Upper lobe of right lung (tissue), 1 donor: ENCODE data around the gene ACCS. TPM values are rescaled to one million over a fixed set of nuclear protein-coding genes. Genes with fewer than 3 reads are reported as not detected.

Experiments used
- ATAC-seq: fragments of 200-7000 bp; cut with Tn5 transposase; one replicate; pipeline ENCODE4 v1.9.1; 2020; ENCODE audit warnings: mild to moderate bottlenecking, moderate library complexity
- DNase-seq: peaks from one replicate; pipeline ENCODE4 v3.0.0-alpha.2; 2020
- H3K27ac ChIP-seq: fragments of 200-600 bp; one replicate; pipeline ENCODE4 v1.8.0; 2022
- H3K27me3 ChIP-seq: fragments of 200-600 bp; one replicate; pipeline ENCODE4 v1.8.0; 2022; ENCODE audit warnings: mild to moderate bottlenecking
- H3K36me3 ChIP-seq: fragments of 200-600 bp; one replicate; pipeline ENCODE4 v1.8.0; 2022
- H3K4me1 ChIP-seq: fragments of 200-600 bp; one replicate; pipeline ENCODE4 v1.8.0; 2022
- H3K4me3 ChIP-seq: fragments of 200-600 bp; one replicate; pipeline ENCODE4 v1.8.0; 2022; ENCODE audit warnings: mild to moderate bottlenecking
- H3K9me3 ChIP-seq: fragments of 200-600 bp; one replicate; pipeline ENCODE4 v1.8.0; 2022
- CTCF ChIP-seq: fragments of 200-600 bp; IDR thresholded peaks from one replicate; pipeline ENCODE4 v1.8.0; 2022; ENCODE audit warnings: antibody characterized with exemption
- intact Hi-C: fragments of 100-400 bp; cut with DNase I; formaldehyde crosslinking; loops from one replicate; pipeline ENCODE4 v1.11.0; 2022
- long read RNA-seq: library from polyadenylated mRNA; unstranded; transcript quantifications from one replicate; pipeline ENCODE4 v2.0.0, GENCODE V29; 2021
- total RNA-seq: library from RNA; stranded (reverse); fragmentation: NEBNext Ultra II Directional; extraction: Animal tissue kit (Norgen Biotek cat#: 25700); gene quantifications from one replicate; pipeline ENCODE4 v1.2.1, GENCODE V29; 2021
- donor health status: DM: no; HTN: yes; CAD: no; lungs with severe emphysema.

The ACCS gene
- 32.2 TPM for total RNA-seq
- long read RNA-seq, partial matches to known transcripts, result 4 of 31 reads
- long read RNA-seq, other reads (novel, unspliced or antisense), result 25 of 31 reads

- ATAC-seq (peak; percentile 98), DNase-seq (peak; percentile 98)
- intact Hi-C loops, result no loop called here
- no peaks in the 10 kb centered on the region for H3K9me3 ChIP-seq
- H3K27ac ChIP-seq, result peak within 1 kb of the TSS; percentile 92
- peak; percentile 89 for TF ChIP-seq CTCF
- no peaks in the 10 kb centered on the region for H3K4me1 ChIP-seq
- peaks cover under 1% of the 10 kb centered on the region for H3K36me3 ChIP-seq
- H3K4me3 ChIP-seq, result peak within 1 kb of the TSS; percentile 82
- H3K27me3 ChIP-seq, result no peaks in the 10 kb centered on the region
Observed at GRCh38 chr11:44065841-44066731, at the start of gene ACCS. TSS of gene ACCS (plus strand) at chr11:44066270. CDS start at chr11:44067628, 1,358 bp downstream.

GRCh38 chr11:44016546-44017442 lies 49.3 kb upstream of the ACCS start:
- Histone ChIP-seq H3K36me3 (no peaks in the 10 kb centered on the region), H3K9me3 (no peaks in the 10 kb centered on the region), H3K4me1 (peaks cover 12% of the 10 kb centered on the region), H3K4me3 (no peak overlapping the region), H3K27me3 (no peaks in the 10 kb centered on the region), H3K27ac (peak overlapping the region; percentile 11)
- ATAC-seq, result no peak
- TF ChIP-seq CTCF, result no peak
- DNase-seq, result no peak
- intact Hi-C loops, result no loop called here

- Histone ChIP-seq H3K27ac (no peak overlapping the region), H3K36me3 (no peaks in the 10 kb centered on the region), H3K9me3 (no peaks in the 10 kb centered on the region), H3K4me1 (peaks cover 12% of the 10 kb centered on the region), H3K27me3 (no peaks in the 10 kb centered on the region), H3K4me3 (no peak overlapping the region)
- TF ChIP-seq CTCF, result no peak
- intact Hi-C loops, result no loop called here
- ATAC-seq (peak; percentile 17), DNase-seq (no peak)
Observed at GRCh38 chr11:44017443-44018126, 48.5 kb upstream of the ACCS start.

- H3K27me3 ChIP-seq, result no peaks in the 10 kb centered on the region
- no peak overlapping the region for H3K4me3 ChIP-seq
- intact Hi-C loops, result no loop called here
- H3K4me1 ChIP-seq, result peaks cover 12% of the 10 kb centered on the region
- DNase-seq (no peak), ATAC-seq (peak; percentile 49)
- TF ChIP-seq CTCF, result no peak
- no peak overlapping the region for H3K27ac ChIP-seq
- H3K36me3 ChIP-seq, result no peaks in the 10 kb centered on the region
- H3K9me3 ChIP-seq, result no peaks in the 10 kb centered on the region
Observed at GRCh38 chr11:44018127-44018521, 47.9 kb upstream of the ACCS start.

- Histone ChIP-seq H3K9me3 (no peaks in the 10 kb centered on the region), H3K4me3 (no peak overlapping the region), H3K27me3 (no peaks in the 10 kb centered on the region), H3K36me3 (no peaks in the 10 kb centered on the region), H3K4me1 (peaks cover 12% of the 10 kb centered on the region), H3K27ac (no peak overlapping the region)
- TF ChIP-seq CTCF, result no peak
- ATAC-seq, result no peak
- DNase-seq, result no peak
- intact Hi-C loops, result no loop called here
Observed at GRCh38 chr11:44018829-44019228, 47.2 kb upstream of the ACCS start.
